Fibroblast of mammary gland (primary cell): ENCODE data around the gene TOP3B.

Experiments
- DNase-seq: peaks from one replicate; pipeline ENCODE4 v3.0.0-alpha.2; 2010; ENCODE audit warnings: low read depth
- H3K4me3 ChIP-seq: 2 replicates; pipeline ENCODE4 v1.5.1; 2011; ENCODE audit warnings: low read depth, mild to moderate bottlenecking, low read length, moderate library complexity; ENCODE audit not compliant: control insufficient read depth
- TF ChIP-seq, protein P1 (sequence below): conservative IDR thresholded peaks from 2 replicates; pipeline ENCODE4 v1.5.1; 2011; ENCODE audit warnings: low read depth, low read length, inconsistent platforms; ENCODE audit not compliant: control insufficient read depth, insufficient read depth

The TOP3B gene

DNA sequence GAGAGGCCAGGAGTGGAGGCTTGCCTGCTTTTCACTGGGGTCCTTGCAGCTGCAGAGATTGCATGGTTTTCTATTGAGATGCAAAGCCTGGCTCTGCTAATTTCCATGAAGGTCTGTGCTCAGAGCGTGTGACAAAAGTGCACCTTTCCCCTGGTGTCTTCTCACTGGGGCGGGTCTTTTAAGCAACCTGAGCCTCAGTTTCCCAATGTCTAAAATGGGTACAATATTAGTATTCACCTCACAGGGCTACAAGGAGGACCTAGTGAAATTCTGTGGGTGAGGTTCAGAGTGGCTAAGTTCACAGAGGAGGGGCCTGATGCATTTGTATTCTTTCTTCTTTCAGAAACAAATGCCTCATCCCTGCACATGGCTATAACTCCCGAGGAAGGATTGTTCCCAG, 50.2 kb downstream of the TOP3B start:
- DNase-seq = no peak
- TF ChIP-seq, protein P1, sequence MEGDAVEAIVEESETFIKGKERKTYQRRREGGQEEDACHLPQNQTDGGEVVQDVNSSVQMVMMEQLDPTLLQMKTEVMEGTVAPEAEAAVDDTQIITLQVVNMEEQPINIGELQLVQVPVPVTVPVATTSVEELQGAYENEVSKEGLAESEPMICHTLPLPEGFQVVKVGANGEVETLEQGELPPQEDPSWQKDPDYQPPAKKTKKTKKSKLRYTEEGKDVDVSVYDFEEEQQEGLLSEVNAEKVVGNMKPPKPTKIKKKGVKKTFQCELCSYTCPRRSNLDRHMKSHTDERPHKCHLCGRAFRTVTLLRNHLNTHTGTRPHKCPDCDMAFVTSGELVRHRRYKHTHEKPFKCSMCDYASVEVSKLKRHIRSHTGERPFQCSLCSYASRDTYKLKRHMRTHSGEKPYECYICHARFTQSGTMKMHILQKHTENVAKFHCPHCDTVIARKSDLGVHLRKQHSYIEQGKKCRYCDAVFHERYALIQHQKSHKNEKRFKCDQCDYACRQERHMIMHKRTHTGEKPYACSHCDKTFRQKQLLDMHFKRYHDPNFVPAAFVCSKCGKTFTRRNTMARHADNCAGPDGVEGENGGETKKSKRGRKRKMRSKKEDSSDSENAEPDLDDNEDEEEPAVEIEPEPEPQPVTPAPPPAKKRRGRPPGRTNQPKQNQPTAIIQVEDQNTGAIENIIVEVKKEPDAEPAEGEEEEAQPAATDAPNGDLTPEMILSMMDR = no peak
- H3K4me3 ChIP-seq = no peak overlapping the region

DNA sequence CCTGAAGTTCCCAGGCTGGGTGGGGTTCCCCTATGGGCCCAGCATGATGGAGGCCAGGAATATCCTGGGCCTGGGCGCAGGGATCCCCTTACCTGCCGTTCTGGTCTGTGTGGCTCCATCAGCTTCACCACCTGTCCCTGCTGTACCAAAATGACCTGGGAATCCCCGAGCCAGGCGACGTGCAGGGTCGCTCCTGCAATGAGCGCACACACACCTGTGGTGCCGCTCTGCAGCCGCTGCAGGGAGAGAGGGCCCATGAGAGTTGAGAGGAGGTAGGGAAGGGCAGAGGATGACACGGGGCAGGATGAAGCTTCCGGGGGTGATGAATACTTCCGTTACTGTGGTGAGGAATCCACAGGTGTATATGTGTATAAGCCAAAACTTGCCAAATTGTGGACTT, 51.5 kb downstream of the TOP3B start:
- no peak overlapping the region for H3K4me3 ChIP-seq
- no peak for DNase-seq
- TF ChIP-seq, protein P1 = no peak

DNA sequence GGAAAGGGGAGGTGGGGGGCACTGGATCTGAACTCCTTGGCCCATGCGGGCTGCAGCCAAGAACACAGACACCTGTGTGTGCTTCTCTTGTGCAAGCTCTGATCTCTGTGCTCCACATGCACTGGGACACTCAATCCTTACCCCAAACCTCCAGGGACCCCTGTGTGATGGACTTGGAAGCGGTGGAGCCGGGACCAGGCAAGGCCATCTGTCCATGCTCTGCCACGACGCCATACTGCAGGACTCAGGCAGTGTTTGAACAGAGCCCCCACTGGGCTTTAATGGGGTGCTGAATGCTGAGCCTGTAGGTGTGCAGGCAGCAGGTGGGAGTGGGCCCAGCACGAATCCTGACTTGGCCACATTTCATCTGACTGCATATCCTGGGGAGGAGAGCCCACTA, 53.3 kb downstream of the TOP3B start:
- H3K4me3 ChIP-seq = no peak overlapping the region
- no peak for DNase-seq
- TF ChIP-seq, protein P1 = no peak

DNA sequence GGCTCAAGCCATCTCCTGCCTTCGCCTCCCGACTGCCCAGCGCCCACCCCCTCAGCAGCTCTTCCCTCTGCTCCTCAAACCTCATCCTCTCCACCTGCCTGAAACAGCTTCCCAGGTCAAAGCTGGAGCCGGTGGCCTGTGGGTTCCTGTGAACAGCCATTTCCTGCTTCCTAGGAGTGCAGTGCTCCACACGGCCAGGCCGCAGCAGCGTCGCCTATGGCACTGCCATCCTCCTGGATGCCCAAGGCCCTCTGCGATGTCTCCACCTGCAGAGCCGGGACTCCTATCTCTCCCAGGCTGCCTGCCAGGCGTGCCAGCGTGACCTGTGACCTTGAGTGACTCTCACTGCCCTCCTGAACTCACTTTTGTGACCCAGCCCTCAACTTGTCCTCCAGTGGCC, 54.5 kb downstream of the TOP3B start:
- no peak for DNase-seq
- TF ChIP-seq, protein P1 = no peak
- H3K4me3 ChIP-seq = no peak overlapping the region

DNA sequence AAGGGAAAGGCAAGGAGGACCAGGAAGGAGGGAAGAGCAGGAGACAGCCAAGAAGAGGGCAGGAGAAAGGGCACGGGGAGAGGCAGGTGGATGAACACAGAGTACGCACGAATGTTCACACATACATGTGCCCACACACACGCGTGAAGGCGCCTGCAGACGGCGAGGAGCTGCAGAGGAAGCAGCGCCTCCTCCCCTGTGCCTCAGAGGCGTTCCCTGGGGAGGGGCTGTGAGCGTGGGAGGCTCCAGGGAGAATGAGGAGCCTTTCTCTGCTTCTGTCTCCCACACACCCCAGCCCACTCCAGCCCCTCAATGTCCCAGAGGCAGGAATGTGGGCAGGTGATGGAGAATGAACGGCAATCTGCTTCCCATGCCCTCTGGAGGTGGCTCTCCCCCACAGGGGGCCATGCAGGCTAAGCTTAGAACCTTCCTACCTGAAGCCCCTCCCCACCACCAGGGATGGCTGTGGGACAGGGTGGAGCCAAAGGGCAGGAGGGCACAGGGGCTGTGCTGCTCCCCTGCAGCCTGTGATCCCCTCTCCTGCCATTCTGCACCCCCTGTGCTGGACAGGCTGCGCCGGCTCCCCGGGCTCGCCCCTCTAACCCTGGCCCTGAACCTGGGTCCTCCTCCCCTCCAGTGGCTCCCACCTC, 55.3 kb downstream of the TOP3B start:
- no peak overlapping the region for H3K4me3 ChIP-seq
- no peak for DNase-seq
- TF ChIP-seq, protein P1 = no peak

DNA sequence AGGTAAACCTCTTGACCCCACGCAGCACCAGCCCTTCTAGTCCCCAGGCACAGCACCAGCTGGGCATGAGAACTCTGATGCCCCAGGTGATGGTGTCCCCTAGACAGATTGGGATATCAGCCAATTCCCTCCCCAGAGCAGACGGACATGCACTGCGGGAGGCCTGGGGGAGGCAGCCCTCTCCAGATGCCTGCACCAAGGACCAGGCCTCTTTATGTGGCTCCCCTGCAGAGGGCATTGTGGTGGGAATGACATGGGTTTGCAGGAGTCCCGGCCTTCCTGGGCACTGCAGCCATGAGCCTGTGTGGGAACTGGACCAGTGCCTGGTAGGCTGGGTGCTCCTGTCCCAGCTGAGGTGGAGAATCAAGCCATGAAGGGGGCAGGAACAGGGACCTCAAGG, 55.9 kb downstream of the TOP3B start:
- H3K4me3 ChIP-seq = no peak overlapping the region
- DNase-seq = no peak
- TF ChIP-seq, protein P1 = no peak

DNA sequence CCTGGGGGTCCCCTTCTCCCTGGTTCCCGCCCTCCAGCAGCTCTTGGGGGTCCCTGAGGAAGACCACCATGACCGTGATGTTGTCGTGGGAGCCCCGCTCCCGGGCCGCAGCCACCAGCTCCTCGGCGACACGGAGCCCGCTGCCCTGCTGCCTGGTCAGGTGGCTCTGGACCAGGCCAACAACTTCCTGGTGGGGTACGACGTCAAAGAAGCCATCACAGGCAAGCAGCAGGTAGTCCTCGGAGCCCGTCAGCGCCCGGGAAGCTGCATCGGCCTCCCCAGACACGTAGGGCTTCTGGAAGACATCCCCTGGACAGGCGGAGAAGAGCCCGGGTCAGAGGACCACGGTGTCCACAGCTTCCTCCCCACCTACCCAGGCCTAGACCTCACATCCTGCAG, 59.4 kb downstream of the TOP3B start:
- TF ChIP-seq, protein P1 = no peak
- H3K4me3 ChIP-seq = no peak overlapping the region
- DNase-seq = no peak
